Measurements from ENCODE around the gene ISOC1. TPM values are rescaled to one million over a fixed set of nuclear protein-coding genes. Genes with fewer than 3 reads are reported as not detected.

ISOC1 gene
- total and polyA plus RNA-seq, 2 experiments from 2014 or later: 33.7 to 34.2 TPM

DNA sequence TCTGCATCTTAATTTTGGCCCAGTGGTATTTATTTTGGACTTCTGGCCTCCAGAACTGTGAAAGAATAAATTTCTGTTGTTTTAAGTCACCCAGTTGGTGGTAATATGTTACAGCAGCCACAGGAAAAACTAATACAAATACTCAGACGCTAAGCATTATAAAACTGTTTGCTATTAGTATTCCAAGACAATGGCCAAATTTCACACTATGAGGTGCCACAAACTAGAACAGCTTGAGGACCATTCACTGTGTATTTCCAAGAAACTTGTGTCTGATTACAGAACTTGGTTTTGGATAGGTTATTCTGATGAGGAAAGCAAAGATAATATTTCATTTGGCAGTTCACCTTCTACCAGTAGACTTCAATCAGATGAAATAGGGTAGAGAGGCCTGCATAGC, 16.3 kb upstream of the ISOC1 start:
- DNase-seq (ENCODE audit: low spot score) (no peak), ATAC-seq (no peak)
- Histone ChIP-seq H3K79me2 (replicated peaks; ENCODE audit: insufficient read depth) (no peaks in the 10 kb centered on the region), H4K20me1 (replicated peaks; ENCODE audit: insufficient read depth) (no peaks in the 10 kb centered on the region), H2AFZ (no peak overlapping the region), H3K27ac (ENCODE audit: low read depth) (no peak overlapping the region), H3K9me2 (ENCODE audit: insufficient read depth) (no peaks in the 10 kb centered on the region), H3K4me3 (no peak overlapping the region), H3F3A (replicated peaks; ENCODE audit: low read depth) (no peaks in the 10 kb centered on the region), H3K36me3 (ENCODE audit: insufficient read depth) (no peaks in the 10 kb centered on the region), H3K4me1 (ENCODE audit: insufficient read depth) (no peaks in the 10 kb centered on the region), H3K27me3 (ENCODE audit: insufficient read depth) (no peaks in the 10 kb centered on the region), H3K4me2 (no peak overlapping the region)
- no peak overlapping the region for H3K4me3 Mint-ChIP-seq
- no peaks in the 10 kb centered on the region for H3K27me3 Mint-ChIP-seq (ENCODE audit: insufficient read depth, low read depth, poor library complexity)
- H3K9me3 Mint-ChIP-seq: no peaks in the 10 kb centered on the region
- no peaks in the 10 kb centered on the region for H3K4me1 Mint-ChIP-seq
- H3K36me3 Mint-ChIP-seq (ENCODE audit: low read depth): no peaks in the 10 kb centered on the region
- no peak for TF ChIP-seq ZNF114 (CRISPR knock-in tag; IDR thresholded peaks at IDR 0.05)
- no peak for TF ChIP-seq STAT1 (IDR thresholded peaks at IDR 0.05; ENCODE audit: unreplicated experiment)
- no peak for TF ChIP-seq POLR2AphosphoS5 (IDR thresholded peaks at IDR 0.05; ENCODE audit: low read depth)
- no peak overlapping the region for H3K27ac Mint-ChIP-seq

DNA sequence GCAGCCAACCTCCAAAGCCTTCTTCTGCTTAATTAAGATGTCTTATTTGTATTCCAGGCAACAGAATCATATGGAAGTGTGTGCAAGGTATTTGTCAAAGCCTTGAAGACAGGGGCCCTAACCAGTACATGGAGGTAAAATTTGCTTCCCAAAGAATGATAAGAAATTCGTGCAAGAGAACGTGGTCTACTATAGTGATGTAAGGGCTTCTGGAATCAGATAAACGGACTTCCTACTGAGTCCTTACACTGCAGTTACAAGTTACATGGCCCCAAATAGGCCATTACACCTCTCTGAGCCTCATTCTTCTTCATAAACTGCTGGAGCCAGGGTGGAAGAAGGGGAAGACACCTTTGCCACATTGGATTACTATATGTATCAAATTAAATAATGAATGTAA, 15.9 kb upstream of the ISOC1 start:
- no peaks in the 10 kb centered on the region for H3K4me1 Mint-ChIP-seq
- H3K4me3 Mint-ChIP-seq: no peak overlapping the region
- no peak for TF ChIP-seq STAT1 (IDR thresholded peaks at IDR 0.05; ENCODE audit: unreplicated experiment)
- H3K36me3 Mint-ChIP-seq (ENCODE audit: low read depth): no peaks in the 10 kb centered on the region
- H3K27me3 ChIP-seq (ENCODE audit: insufficient read depth): no peaks in the 10 kb centered on the region
- H3F3A ChIP-seq (replicated peaks; ENCODE audit: low read depth): no peaks in the 10 kb centered on the region
- DNase-seq (ENCODE audit: low spot score) (no peak), ATAC-seq (no peak)
- H3K4me3 ChIP-seq: no peak overlapping the region
- H4K20me1 ChIP-seq (replicated peaks; ENCODE audit: insufficient read depth): no peaks in the 10 kb centered on the region
- H3K4me1 ChIP-seq (ENCODE audit: insufficient read depth): no peaks in the 10 kb centered on the region
- no peak overlapping the region for H3K27ac ChIP-seq (ENCODE audit: low read depth)
- H3K36me3 ChIP-seq (ENCODE audit: insufficient read depth): no peaks in the 10 kb centered on the region
- no peak overlapping the region for H2AFZ ChIP-seq
- no peak overlapping the region for H3K4me2 ChIP-seq
- H3K9me2 ChIP-seq (ENCODE audit: insufficient read depth): no peaks in the 10 kb centered on the region
- no peaks in the 10 kb centered on the region for H3K79me2 ChIP-seq (replicated peaks; ENCODE audit: insufficient read depth)
- H3K27ac Mint-ChIP-seq: no peak overlapping the region
- no peaks in the 10 kb centered on the region for H3K27me3 Mint-ChIP-seq (ENCODE audit: insufficient read depth, low read depth, poor library complexity)
- no peaks in the 10 kb centered on the region for H3K9me3 Mint-ChIP-seq

DNA sequence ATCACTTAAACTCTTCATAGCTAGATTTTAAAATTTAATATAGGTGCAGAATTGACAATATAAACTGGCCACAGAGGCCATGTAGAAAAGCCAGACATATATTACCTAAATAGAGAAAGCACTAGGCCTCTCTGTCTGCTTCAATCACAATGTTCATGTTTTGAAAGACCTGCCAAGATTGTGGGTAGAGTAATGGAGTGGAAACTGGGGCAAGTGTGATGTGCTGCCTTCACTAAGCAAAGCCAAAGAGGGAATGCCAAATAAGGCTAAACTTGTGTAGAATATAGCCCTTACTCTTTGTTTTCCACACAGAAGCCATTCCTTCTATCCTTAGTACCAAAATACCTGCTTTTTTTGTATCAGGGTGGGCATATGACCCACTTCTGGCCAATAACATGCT, 15.1 kb upstream of the ISOC1 start:
- no peaks in the 10 kb centered on the region for H3K9me2 ChIP-seq (ENCODE audit: insufficient read depth)
- no peaks in the 10 kb centered on the region for H4K20me1 ChIP-seq (replicated peaks; ENCODE audit: insufficient read depth)
- no peak overlapping the region for H3K27ac Mint-ChIP-seq
- H3K4me3 ChIP-seq: no peak overlapping the region
- no peak for DNase-seq (ENCODE audit: low spot score)
- no peaks in the 10 kb centered on the region for H3K36me3 ChIP-seq (ENCODE audit: insufficient read depth)
- ATAC-seq: no peak
- no peaks in the 10 kb centered on the region for H3K9me3 Mint-ChIP-seq
- no peaks in the 10 kb centered on the region for H3K36me3 Mint-ChIP-seq (ENCODE audit: low read depth)
- no peaks in the 10 kb centered on the region for H3K27me3 Mint-ChIP-seq (ENCODE audit: insufficient read depth, low read depth, poor library complexity)
- no peaks in the 10 kb centered on the region for H3F3A ChIP-seq (replicated peaks; ENCODE audit: low read depth)
- no peak overlapping the region for H2AFZ ChIP-seq
- no peaks in the 10 kb centered on the region for H3K79me2 ChIP-seq (replicated peaks; ENCODE audit: insufficient read depth)
- H3K4me3 Mint-ChIP-seq: no peak overlapping the region
- H3K4me2 ChIP-seq: no peak overlapping the region
- H3K27ac ChIP-seq (ENCODE audit: low read depth): no peak overlapping the region
- no peaks in the 10 kb centered on the region for H3K4me1 ChIP-seq (ENCODE audit: insufficient read depth)
- no peaks in the 10 kb centered on the region for H3K4me1 Mint-ChIP-seq
- no peaks in the 10 kb centered on the region for H3K27me3 ChIP-seq (ENCODE audit: insufficient read depth)
- no peak for TF ChIP-seq ZNF114 (CRISPR knock-in tag; IDR thresholded peaks at IDR 0.05)
- TF ChIP-seq JUNB (IDR thresholded peaks at IDR 0.05; ENCODE audit: unreplicated experiment): no peak
- TF ChIP-seq, protein P1, sequence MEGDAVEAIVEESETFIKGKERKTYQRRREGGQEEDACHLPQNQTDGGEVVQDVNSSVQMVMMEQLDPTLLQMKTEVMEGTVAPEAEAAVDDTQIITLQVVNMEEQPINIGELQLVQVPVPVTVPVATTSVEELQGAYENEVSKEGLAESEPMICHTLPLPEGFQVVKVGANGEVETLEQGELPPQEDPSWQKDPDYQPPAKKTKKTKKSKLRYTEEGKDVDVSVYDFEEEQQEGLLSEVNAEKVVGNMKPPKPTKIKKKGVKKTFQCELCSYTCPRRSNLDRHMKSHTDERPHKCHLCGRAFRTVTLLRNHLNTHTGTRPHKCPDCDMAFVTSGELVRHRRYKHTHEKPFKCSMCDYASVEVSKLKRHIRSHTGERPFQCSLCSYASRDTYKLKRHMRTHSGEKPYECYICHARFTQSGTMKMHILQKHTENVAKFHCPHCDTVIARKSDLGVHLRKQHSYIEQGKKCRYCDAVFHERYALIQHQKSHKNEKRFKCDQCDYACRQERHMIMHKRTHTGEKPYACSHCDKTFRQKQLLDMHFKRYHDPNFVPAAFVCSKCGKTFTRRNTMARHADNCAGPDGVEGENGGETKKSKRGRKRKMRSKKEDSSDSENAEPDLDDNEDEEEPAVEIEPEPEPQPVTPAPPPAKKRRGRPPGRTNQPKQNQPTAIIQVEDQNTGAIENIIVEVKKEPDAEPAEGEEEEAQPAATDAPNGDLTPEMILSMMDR (conservative IDR thresholded peaks at IDR 0.05; ENCODE audit: low read depth in 2 of 2): no peak
- TF ChIP-seq CREB1 (CRISPR knock-in tag; IDR thresholded peaks at IDR 0.05; ENCODE audit: low read depth): no peak
- no peak for TF ChIP-seq POLR2AphosphoS5 (IDR thresholded peaks at IDR 0.05; ENCODE audit: low read depth)
- TF ChIP-seq ZNF331 (CRISPR knock-in tag; IDR thresholded peaks at IDR 0.05; ENCODE audit: low read depth): no peak
- TF ChIP-seq NANOG (IDR thresholded peaks at IDR 0.05; ENCODE audit: borderline replicate concordance): no peak
- TF ChIP-seq, protein P2, sequence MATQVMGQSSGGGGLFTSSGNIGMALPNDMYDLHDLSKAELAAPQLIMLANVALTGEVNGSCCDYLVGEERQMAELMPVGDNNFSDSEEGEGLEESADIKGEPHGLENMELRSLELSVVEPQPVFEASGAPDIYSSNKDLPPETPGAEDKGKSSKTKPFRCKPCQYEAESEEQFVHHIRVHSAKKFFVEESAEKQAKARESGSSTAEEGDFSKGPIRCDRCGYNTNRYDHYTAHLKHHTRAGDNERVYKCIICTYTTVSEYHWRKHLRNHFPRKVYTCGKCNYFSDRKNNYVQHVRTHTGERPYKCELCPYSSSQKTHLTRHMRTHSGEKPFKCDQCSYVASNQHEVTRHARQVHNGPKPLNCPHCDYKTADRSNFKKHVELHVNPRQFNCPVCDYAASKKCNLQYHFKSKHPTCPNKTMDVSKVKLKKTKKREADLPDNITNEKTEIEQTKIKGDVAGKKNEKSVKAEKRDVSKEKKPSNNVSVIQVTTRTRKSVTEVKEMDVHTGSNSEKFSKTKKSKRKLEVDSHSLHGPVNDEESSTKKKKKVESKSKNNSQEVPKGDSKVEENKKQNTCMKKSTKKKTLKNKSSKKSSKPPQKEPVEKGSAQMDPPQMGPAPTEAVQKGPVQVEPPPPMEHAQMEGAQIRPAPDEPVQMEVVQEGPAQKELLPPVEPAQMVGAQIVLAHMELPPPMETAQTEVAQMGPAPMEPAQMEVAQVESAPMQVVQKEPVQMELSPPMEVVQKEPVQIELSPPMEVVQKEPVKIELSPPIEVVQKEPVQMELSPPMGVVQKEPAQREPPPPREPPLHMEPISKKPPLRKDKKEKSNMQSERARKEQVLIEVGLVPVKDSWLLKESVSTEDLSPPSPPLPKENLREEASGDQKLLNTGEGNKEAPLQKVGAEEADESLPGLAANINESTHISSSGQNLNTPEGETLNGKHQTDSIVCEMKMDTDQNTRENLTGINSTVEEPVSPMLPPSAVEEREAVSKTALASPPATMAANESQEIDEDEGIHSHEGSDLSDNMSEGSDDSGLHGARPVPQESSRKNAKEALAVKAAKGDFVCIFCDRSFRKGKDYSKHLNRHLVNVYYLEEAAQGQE (IDR thresholded peaks at IDR 0.05; ENCODE audit: unreplicated experiment): no peak
- TF ChIP-seq, protein P3, sequence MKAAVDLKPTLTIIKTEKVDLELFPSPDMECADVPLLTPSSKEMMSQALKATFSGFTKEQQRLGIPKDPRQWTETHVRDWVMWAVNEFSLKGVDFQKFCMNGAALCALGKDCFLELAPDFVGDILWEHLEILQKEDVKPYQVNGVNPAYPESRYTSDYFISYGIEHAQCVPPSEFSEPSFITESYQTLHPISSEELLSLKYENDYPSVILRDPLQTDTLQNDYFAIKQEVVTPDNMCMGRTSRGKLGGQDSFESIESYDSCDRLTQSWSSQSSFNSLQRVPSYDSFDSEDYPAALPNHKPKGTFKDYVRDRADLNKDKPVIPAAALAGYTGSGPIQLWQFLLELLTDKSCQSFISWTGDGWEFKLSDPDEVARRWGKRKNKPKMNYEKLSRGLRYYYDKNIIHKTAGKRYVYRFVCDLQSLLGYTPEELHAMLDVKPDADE (IDR thresholded peaks at IDR 0.05): no peak
- TF ChIP-seq STAT1 (IDR thresholded peaks at IDR 0.05; ENCODE audit: unreplicated experiment): no peak
- TF ChIP-seq EZH2 (IDR thresholded peaks at IDR 0.05; ENCODE audit: low read depth, unreplicated experiment): no peak

Measured in GM23338 (cell line).